Activated CD4-positive, alpha-beta memory T cell treated with anti-CD3 and anti-CD28 coated beads, Interleukin-2, amount 10 ng/mL, durations not matched to agents 7 days and 5 days (primary cell): Measurements from ENCODE around the gene RAB11FIP2. TPM values are rescaled to one million over a fixed set of nuclear protein-coding genes. Genes with fewer than 3 reads are reported as not detected.
"Not testable (repeated sequence)": the region's sequence is repeated elsewhere in the genome, so short reads cannot be mapped to it uniquely, and the experiment has no call there.

Source experiments
- CTCF ChIA-PET: fragments of 350-600 bp; sonication (Branson Sonifier 250); formaldehyde crosslinking; loops from one replicate; lab custom pipeline; 2021; ENCODE audit warnings: antibody characterized with exemption, inconsistent platforms; lab: Charles Lee
- POLR2A ChIA-PET: fragments of 350-600 bp; sonication (Branson Sonifier 250); formaldehyde crosslinking; loops from one replicate; lab custom pipeline; 2021; ENCODE audit warnings: antibody characterized with exemption; lab: Charles Lee
- DNase-seq: peaks from one replicate; pipeline ENCODE4 v3.0.0-alpha.2; 2020
- H3K27ac Mint-ChIP-seq: one replicate; pipeline ENCODE4 v1.8.0; 2021; ENCODE audit warnings: mild to moderate bottlenecking, mixed read lengths
- H3K27me3 Mint-ChIP-seq: one replicate; pipeline ENCODE4 v1.8.0; 2021; ENCODE audit warnings: mixed read lengths
- H3K36me3 Mint-ChIP-seq: one replicate; pipeline ENCODE4 v1.8.0; 2021; ENCODE audit warnings: low read depth, mixed read lengths
- H3K4me1 Mint-ChIP-seq: one replicate; pipeline ENCODE4 v1.8.0; 2021; ENCODE audit warnings: mixed read lengths
- H3K4me3 Mint-ChIP-seq: one replicate; pipeline ENCODE4 v1.8.0; 2021; ENCODE audit warnings: mild to moderate bottlenecking, mixed read lengths
- H3K9me3 Mint-ChIP-seq: one replicate; pipeline ENCODE4 v1.8.0; 2021; ENCODE audit warnings: mixed read lengths
- total RNA-seq, 2 experiments: library from RNA; stranded (reverse); gene quantifications; one replicate each; pipeline ENCODE4 v1.2.3, GENCODE V29; 2021

RAB11FIP2 gene
- total RNA-seq: 10 to 100 TPM; 10.7 to 12.0 TPM

DNA sequence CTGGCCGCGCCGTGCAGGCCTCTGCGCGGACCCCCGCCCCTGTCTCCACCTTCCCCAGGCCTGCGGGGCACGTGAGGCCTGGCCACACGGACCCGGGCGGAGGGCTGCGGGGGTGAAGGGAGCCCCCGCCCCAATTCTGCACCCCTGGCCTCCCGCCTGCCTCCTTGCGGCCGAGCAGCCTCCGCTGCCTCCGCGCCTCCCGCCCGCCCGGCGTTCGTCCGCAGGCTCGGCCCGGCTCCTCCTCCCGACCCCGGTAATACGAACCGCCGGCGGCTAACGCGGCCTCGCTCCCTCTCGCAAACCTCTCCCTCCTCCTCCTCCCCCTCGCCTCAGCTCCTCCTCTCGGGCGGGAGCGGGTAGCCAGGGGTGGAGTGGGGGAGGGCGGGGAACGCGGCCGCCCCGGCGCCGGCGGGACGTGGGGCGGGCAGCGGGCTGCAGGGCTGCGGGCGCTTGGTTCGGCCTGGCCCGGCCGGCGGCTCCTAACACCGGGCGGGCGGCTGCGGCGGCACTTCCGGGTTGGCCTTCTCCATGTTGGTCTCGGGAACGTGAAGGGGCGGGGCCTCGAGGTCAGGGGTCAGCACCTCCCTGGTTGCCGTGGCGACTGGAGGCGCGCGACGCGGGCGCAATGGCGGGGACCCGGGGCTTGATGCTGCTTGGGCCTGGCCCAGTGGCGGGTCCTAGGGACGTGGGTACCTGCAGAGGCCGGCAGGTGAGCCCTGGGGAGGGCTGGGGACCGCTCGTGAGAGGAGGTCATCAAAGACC lies at the start of gene RAB11FIP2:
TSS of gene RAB11FIP2 (minus strand) at position 547 of the 762 bp plus-strand sequence. CDS start 778 bp downstream, outside the sequence.
- Mint-ChIP-seq H3K4me3 (peak within 1 kb of the TSS; percentile 84), H3K36me3 (no peaks in the 10 kb centered on the region), H3K4me1 (peaks cover 34% of the 10 kb centered on the region), H3K9me3 (no peaks in the 10 kb centered on the region), H3K27ac (peak within 1 kb of the TSS; percentile 70), H3K27me3 (no peaks in the 10 kb centered on the region)
- CTCF ChIA-PET: no interaction called here
- peak; percentile 95 for DNase-seq
- POLR2A ChIA-PET: interaction anchor here (1.4 kb wide), 1 partner anchor 1826 kb away, joined by 3 read pairs; no protein-coding TSS in a partner anchor

DNA sequence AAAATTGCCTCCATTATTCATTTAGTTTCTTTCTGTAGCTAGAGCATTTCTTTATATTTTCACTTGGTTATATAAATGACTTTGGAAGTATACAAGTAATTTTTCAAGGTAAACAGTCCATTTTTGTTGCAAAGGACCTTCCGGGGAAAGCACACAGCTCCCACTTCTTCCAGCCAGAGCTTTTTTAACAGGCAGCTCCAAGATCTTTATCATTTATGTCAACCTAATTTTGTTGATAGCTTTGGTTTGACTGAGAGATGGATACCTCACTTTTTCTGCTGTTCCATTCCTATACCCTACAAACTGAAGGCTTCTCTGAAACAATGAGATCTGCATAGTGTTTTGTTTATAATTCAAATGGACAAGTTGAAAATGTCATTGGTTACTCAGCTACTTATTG lies 49.3 kb upstream of the RAB11FIP2 start:
- no peak overlapping the region for H3K27ac Mint-ChIP-seq
- no peaks in the 10 kb centered on the region for H3K4me1 Mint-ChIP-seq
- H3K36me3 Mint-ChIP-seq: no peaks in the 10 kb centered on the region
- no peak for DNase-seq
- H3K27me3 Mint-ChIP-seq: peaks cover 11% of the 10 kb centered on the region
- H3K9me3 Mint-ChIP-seq: no peaks in the 10 kb centered on the region
- CTCF ChIA-PET: no interaction called here
- POLR2A ChIA-PET: no interaction called here
- H3K4me3 Mint-ChIP-seq: no peak overlapping the region

- DNase-seq: no peak
- CTCF ChIA-PET: no interaction called here
- Mint-ChIP-seq H3K27ac (no peak overlapping the region), H3K4me1 (no peaks in the 10 kb centered on the region), H3K27me3 (peaks cover 3% of the 10 kb centered on the region), H3K9me3 (no peaks in the 10 kb centered on the region), H3K36me3 (no peaks in the 10 kb centered on the region), H3K4me3 (no peak overlapping the region)
- POLR2A ChIA-PET: no interaction called here
Measured at GRCh38 chr10:118092209-118092608, 45.5 kb upstream of the RAB11FIP2 start.

GRCh38 chr10:118080817-118081216 lies 34.1 kb upstream of the RAB11FIP2 start:
- H3K36me3 Mint-ChIP-seq: no peaks in the 10 kb centered on the region
- no peak overlapping the region for H3K27ac Mint-ChIP-seq
- DNase-seq: no peak
- H3K4me3 Mint-ChIP-seq: no peak overlapping the region
- no peaks in the 10 kb centered on the region for H3K4me1 Mint-ChIP-seq
- POLR2A ChIA-PET: no interaction called here
- CTCF ChIA-PET: no interaction called here
- H3K9me3 Mint-ChIP-seq: peaks cover 3% of the 10 kb centered on the region
- peaks cover 2% of the 10 kb centered on the region for H3K27me3 Mint-ChIP-seq

DNA sequence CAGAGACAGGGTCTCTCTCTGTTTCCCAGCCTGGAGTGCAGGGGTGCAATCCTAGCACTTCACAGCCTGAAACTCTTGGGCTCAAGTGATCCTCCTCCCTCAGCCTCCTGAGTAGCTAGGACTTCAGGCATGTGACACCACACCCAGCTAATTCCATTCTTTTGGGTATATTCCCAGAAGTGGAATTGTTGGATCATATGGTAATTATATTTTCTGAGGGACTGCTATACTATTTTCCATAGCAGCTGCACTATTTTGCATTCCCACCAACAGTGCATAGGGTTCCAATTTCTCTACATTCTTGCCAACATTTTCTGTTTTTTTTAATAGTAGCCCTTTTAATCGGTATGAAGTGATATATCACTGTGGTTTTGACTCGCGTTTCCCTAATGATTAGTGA lies 30.0 kb upstream of the RAB11FIP2 start:
- no peak for DNase-seq
- ChIA-PET POLR2A (no interaction called here), CTCF (interaction anchor here (0.7 kb wide), 1 partner anchor 23 kb away, joined by 4 read pairs; no protein-coding TSS in a partner anchor)
- Mint-ChIP-seq H3K9me3 (peaks cover 3% of the 10 kb centered on the region), H3K27me3 (peaks cover 6% of the 10 kb centered on the region), H3K4me1 (no peaks in the 10 kb centered on the region), H3K4me3 (no peak overlapping the region), H3K36me3 (no peaks in the 10 kb centered on the region), H3K27ac (no peak overlapping the region)

DNA sequence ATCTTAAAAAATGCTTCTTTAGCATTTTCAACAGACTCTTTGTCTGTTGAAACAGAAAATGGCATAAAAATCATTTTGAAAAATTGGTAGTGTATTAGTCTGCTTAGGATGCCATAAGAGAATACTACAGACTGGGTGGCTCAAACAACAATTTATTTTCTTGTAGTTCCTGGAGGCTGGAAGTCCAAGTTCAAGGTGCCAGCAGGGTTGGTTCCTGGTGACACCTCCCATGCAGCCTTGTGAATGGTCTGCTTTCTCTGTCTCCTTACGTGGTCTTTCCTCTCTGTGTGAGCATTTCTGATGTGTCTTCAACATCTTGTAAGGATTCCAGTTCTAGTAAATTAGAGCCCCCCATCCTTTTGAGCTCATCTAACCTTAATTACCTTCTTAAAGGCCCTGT lies 26.1 kb upstream of the RAB11FIP2 start:
- CTCF ChIA-PET: no interaction called here

GRCh38 chr10:118067389-118067788 lies 20.6 kb upstream of the RAB11FIP2 start:
- H3K27me3 Mint-ChIP-seq: peaks cover 13% of the 10 kb centered on the region
- H3K36me3 Mint-ChIP-seq, H3K4me3 Mint-ChIP-seq, H3K9me3 Mint-ChIP-seq, H3K27ac Mint-ChIP-seq, H3K4me1 Mint-ChIP-seq, CTCF ChIA-PET, DNase-seq, POLR2A ChIA-PET: not testable (repeated sequence)

More for the DNA sequence above, 26.1 kb upstream of the RAB11FIP2 start:
- H3K4me3 Mint-ChIP-seq: no peak overlapping the region
- no peaks in the 10 kb centered on the region for H3K4me1 Mint-ChIP-seq
- POLR2A ChIA-PET: no interaction called here
- H3K36me3 Mint-ChIP-seq: no peaks in the 10 kb centered on the region
- no peak overlapping the region for H3K27ac Mint-ChIP-seq
- H3K27me3 Mint-ChIP-seq: peaks cover 14% of the 10 kb centered on the region
- DNase-seq: no peak
- H3K9me3 Mint-ChIP-seq: peaks cover 3% of the 10 kb centered on the region

DNA sequence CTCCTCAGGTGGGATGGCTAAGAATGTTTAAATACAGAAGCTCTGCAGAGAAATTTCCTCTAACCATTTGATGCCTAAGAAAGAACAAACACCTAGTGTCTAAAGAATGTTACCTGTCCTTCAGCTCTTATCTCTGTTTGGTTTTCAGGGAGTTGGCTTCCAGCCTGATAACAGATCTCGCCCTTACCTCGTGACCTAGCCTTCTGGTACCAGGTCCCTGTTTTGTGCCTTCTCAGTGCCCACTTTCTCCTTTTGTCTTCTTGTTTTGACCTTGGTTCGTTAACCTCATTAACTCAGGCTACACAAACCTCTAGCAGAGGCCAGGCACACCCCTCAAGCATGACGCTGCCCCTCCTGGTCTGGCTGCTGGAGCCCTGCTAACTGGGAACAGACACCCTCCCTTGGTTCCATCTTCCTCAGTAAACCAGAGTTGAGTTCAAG lies 16.1 kb upstream of the RAB11FIP2 start:
- no peaks in the 10 kb centered on the region for H3K4me1 Mint-ChIP-seq
- CTCF ChIA-PET: no interaction called here

GRCh38 chr10:118058371-118058770 lies 11.6 kb upstream of the RAB11FIP2 start:
- Mint-ChIP-seq H3K9me3 (no peaks in the 10 kb centered on the region), H3K27me3 (no peaks in the 10 kb centered on the region), H3K4me3 (no peak overlapping the region), H3K27ac (no peak overlapping the region), H3K36me3 (no peaks in the 10 kb centered on the region), H3K4me1 (no peaks in the 10 kb centered on the region)
- POLR2A ChIA-PET: no interaction called here
- CTCF ChIA-PET: no interaction called here
- no peak for DNase-seq

More for the DNA sequence above, 16.1 kb upstream of the RAB11FIP2 start:
- Mint-ChIP-seq H3K36me3 (no peaks in the 10 kb centered on the region), H3K9me3 (no peaks in the 10 kb centered on the region), H3K27ac (no peak overlapping the region), H3K27me3 (peaks cover 3% of the 10 kb centered on the region), H3K4me3 (no peak overlapping the region)
- POLR2A ChIA-PET: no interaction called here
- DNase-seq: no peak

DNA sequence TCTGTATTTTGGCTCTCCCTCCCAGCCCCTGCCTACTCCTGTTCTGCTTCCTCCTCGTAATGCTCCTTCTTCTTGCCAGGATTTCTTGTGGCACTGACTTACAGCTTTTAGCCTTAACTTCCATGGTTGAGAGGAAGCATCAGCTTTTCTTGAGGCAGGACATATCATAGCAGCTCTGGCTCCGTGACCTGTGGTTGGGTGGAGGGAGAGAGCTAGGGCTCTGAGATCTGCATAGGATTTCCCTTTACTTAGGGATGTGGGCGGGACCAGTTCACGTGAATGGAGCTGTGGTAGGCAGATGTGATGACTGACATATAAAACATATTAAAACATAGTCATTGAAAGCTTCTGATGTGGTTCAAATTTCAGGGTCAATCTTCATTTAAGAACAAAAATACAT lies 10.6 kb upstream of the RAB11FIP2 start:
- no peaks in the 10 kb centered on the region for H3K9me3 Mint-ChIP-seq
- no peak overlapping the region for H3K4me3 Mint-ChIP-seq
- ChIA-PET POLR2A (interaction anchor here (1.4 kb wide), 1 partner anchor 12 kb away, joined by 4 read pairs; no protein-coding TSS in a partner anchor), CTCF (no interaction called here)
- DNase-seq: no peak
- no peak overlapping the region for H3K27ac Mint-ChIP-seq
- no peaks in the 10 kb centered on the region for H3K4me1 Mint-ChIP-seq
- H3K27me3 Mint-ChIP-seq: no peaks in the 10 kb centered on the region
- no peaks in the 10 kb centered on the region for H3K36me3 Mint-ChIP-seq

DNA sequence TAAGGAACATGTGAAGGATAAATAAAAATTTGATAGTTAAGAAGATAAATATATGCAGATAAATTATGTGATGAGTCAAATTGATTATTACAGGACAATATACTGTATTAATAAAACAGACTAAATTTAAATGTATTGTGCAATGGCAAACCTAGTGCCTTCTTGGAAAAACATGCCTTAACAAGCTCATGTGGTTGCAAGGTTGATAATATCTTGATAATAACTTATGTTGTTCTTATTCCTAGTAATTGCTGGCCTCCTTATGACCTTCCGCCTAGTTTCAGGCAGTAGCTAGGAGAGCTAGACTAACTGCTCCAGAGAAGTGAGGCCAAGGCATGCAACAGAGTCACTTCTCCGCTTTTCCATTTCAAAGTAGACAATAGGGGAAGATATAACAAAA lies 7.6 kb upstream of the RAB11FIP2 start:
- H3K27me3 Mint-ChIP-seq: no peaks in the 10 kb centered on the region
- H3K9me3 Mint-ChIP-seq: no peaks in the 10 kb centered on the region
- H3K4me3 Mint-ChIP-seq: no peak overlapping the region
- CTCF ChIA-PET: no interaction called here
- no peak overlapping the region for H3K27ac Mint-ChIP-seq
- no peaks in the 10 kb centered on the region for H3K36me3 Mint-ChIP-seq
- POLR2A ChIA-PET: no interaction called here
- no peak for DNase-seq
- H3K4me1 Mint-ChIP-seq: no peaks in the 10 kb centered on the region

DNA sequence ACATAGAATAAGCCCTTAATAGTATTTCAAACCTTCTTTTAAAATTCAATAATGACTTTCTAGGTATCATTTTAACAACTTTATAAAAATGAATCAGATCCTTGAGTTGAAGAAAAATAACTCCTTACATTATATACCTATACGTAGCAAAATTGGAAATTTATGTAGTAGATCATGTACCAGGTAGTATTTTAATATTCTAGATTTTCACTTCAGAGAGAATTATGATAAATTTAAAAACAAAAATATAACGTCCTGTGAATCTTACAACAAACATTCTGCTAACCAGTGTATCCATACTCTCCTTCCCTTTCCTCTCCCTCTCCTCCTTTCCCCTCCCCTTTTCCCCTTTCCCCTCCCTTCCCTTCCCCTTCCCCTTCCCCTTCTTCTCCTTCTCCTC lies 6.1 kb upstream of the RAB11FIP2 start:
- Mint-ChIP-seq H3K36me3 (no peaks in the 10 kb centered on the region), H3K27me3 (no peaks in the 10 kb centered on the region), H3K4me1 (no peaks in the 10 kb centered on the region), H3K4me3 (no peak overlapping the region), H3K9me3 (no peaks in the 10 kb centered on the region), H3K27ac (no peak overlapping the region)
- DNase-seq: no peak
- ChIA-PET CTCF (no interaction called here), POLR2A (no interaction called here)

- H3K4me1 Mint-ChIP-seq: peaks cover 29% of the 10 kb centered on the region
- no peaks in the 10 kb centered on the region for H3K27me3 Mint-ChIP-seq
- ChIA-PET POLR2A (no interaction called here), CTCF (no interaction called here)
- no peaks in the 10 kb centered on the region for H3K9me3 Mint-ChIP-seq
- no peaks in the 10 kb centered on the region for H3K36me3 Mint-ChIP-seq
- H3K4me3 Mint-ChIP-seq: peak overlapping the region; percentile 84
- DNase-seq: no peak
- H3K27ac Mint-ChIP-seq: no peak overlapping the region
Measured at GRCh38 chr10:118047880-118048279, 1.1 kb upstream of the RAB11FIP2 start.
